ENCODE data around the gene SFTA2.
"Not testable (repeated sequence)": the region's sequence is repeated elsewhere in the genome, so short reads cannot be mapped to it uniquely, and the experiment has no call there.

The SFTA2 gene

DNA sequence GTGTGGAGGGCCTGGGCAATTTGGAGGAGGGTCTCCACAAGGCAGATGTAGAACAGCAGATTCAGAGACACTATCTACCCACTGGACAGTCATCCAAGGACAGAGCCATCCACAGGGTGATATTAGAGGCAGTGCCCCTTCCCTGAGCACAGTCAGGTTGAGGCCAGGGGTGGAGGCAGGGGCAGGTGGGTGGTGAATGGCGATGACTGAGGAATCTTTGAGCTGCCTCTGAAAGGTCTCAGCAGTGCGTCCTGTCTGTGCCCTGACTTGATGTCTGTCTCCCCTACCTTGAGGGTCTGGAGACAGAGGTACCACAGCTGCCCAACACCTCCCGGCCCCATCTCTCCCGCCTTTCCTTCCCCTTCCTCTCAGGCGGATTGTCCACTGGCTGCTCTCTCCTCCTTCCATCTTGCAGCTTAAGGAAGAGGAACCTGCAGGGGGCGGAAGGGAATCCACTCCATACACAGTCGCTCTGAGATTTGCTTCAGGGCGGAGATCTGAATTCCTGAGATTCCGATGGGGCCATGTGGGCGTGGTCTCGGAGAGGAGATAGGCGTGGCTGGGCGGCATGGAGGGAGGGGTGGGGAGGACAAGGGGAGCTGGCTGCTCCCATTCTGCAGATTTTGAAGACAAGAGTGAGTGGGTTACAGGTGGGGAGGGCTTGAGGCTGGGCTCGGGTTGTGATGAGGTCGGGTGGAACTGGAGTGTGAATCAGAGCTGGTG is 10.5 kb upstream of the SFTA2 start:
- no peak for DNase-seq

DNA sequence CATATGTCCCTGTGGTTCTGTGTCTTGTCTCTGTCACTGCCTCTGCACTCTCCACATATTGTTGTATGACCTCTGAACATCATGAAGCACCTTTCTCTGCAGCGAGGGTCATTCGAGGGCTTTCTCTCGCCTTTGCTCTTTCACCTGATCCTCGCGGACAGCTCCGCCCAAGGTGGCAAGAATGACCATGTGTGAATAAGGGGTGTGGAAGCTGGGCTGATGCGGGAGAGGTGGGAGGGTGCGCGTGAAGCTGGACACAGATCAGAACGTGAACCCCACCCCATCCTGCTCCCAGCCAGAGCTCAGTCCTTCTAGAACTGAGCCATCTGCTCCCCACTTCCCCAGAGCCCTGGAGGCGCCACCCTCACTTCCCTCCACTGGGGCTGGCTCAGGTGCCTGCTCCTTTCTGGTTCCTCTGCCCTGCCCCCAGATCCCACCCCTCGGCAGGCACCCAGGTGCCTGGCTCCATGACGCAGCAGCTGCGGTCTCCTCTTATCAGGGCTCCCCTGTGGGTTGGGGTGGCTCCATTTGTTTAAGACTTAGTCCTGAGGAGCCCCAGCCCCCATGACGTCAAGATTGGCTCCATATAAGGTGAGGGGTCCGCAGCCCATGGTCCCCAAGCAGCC is 8.5 kb upstream of the SFTA2 start, which contains the start of gene MUCL3:
Gene MUCL3 (plus strand): TSS at position 613 of the 626 bp plus-strand sequence. CDS start 27 bp downstream, outside the sequence.
- DNase-seq: no peak

DNA sequence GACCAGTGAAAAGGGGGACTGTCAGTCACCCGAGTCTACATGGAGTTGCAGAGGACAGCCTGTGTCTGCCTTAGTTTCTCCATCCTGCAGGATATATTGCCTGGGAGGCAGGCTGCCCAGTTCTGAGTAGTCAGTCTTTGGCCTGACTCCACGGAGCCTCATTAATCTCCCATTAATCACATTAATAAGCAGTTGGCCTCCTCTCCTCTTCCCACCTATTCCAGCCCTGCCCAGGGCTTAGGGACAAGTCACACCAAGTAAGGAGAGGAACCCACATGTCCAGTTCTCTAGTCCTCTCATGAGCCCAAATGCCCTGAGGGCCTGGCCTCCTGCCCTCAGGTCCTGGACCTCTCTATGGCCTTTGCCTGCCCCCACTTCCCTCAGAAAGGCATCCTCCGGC is 7.5 kb upstream of the SFTA2 start:
- no peak for DNase-seq

DNA sequence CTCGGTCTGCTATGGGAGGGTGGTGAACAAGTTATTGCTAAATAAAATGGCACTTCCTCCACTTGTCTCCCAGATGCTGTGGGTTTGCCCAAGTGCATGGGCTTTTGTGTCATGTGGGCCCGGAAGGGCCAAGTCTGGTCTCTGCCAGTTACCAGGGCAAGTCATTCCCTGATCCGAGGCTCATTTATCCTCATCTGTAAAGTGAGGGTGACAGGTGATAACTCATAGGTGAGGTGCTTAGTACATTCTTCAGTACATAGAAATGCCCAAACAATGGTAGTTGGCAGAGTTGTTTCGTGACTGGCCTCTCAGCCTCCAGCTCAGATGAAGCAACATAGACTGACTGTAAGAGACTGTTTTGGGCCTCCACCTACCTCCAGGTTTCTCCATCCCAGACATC is 6.8 kb upstream of the SFTA2 start:
- DNase-seq: no peak

GRCh38 chr6:30937265-30937664 is 5.3 kb upstream of the SFTA2 start:
- no peak for DNase-seq

GRCh38 chr6:30935018-30935417 is 3.0 kb upstream of the SFTA2 start:
- DNase-seq: no peak

GRCh38 chr6:30932665-30933365 is 845 bp upstream of the SFTA2 start:
- no peak for DNase-seq

- DNase-seq: no peak
Observed at GRCh38 chr6:30931272-30931671, 698 bp downstream of the SFTA2 start.

DNA sequence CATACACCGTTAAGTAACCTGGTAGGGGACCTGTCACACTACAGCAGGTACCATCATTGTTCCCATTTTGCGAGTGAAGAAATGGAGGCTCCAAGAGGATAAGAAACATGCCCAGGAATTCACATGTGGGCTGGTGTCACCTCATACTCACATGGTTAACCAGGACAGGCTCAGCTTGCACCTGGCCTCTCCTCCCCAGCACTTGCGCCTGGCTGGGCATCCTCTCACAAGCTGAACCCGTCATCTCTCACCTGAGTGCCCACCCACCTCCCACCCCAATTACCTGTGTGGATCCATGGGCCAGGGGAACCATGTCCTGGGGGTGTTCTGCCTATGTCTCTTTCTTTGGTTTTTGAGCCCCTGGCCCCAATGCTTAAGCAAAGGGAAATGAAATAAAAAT is 1.5 kb downstream of the SFTA2 start:
- DNase-seq: no peak

DNA sequence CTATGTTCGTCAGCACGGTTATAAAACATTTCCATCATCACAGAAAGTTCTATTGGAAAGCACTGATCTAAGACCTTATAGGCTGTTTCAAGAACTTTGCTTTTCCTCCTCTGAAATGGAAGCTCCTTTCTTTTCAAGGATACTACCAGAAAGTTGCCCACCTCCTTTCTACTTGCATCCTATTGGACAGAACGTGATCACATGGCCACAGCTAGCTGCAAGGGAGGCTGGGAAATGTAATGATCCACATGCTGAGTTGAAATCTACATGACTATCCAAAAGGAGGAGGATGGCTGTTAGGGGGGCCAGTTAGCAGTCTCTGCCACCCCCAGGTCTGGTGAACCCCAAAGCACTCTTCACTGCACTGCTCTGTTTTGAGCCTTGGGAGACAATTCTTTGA is 3.3 kb downstream of the SFTA2 start:
- no peak for DNase-seq

GRCh38 chr6:30927080-30927479 is 4.9 kb downstream of the SFTA2 start:
- not testable (repeated sequence) for DNase-seq

DNA sequence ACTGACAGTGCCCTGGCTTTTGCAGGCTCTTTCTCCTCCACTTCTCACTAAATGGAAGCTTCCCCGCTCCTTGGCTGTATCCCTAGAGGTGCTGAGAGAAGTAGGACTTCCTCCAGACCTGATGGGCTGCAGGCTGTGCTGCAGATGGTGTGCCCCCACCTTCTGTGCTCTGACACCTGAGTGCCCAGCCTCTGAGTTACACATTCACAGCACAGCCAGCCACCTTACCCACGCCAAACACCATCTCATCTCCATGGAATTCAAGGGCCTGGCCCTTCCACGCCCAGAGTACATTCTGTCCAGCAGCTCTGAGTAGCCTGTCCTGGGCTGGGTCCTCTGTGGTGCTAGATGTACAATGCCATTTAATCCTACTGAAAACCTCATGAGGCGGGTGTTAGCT is 5.3 kb downstream of the SFTA2 start:
- DNase-seq: no peak

GRCh38 chr6:30924040-30924627 is 7.8 kb downstream of the SFTA2 start:
- not testable (repeated sequence) for DNase-seq

DNA sequence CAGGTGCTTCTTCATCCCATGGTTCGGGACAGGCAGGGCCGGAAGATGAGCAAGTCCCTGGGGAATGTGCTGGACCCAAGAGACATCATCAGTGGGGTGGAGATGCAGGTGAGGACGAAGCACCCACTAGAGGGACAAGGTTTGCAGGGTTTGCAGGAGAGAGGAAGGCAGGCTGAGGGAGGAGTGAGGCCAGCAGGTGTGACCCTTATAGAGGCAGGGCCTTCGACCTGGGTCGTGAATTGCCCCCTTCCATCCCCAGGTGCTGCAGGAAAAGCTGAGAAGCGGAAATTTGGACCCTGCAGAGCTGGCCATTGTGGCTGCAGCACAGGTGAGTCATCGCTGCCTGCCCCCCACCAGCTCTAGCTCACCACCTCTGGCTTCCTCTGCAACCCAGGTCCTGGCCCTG is 9.5 kb downstream of the SFTA2 start:
- no peak for DNase-seq

DNA sequence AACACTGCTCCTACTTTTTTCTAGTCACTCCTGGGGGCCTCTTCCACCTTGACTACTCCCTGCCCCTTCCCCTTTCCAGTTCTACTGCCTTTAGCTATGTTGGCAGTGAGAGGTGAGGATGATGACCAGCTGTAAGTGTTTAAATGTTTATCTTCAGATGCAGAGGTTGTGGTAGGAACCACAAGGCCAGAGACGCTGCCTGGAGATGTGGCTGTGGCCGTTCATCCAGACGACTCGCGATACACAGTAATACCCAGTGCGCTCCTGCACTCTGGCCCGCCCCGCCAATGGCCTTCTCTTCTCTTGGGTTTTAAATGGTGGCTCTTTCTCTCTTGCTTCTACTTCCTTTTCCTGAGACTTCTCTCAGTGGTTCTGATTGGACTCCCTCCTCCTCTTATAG is 13.3 kb downstream of the SFTA2 start:
- no peak for DNase-seq

DNA sequence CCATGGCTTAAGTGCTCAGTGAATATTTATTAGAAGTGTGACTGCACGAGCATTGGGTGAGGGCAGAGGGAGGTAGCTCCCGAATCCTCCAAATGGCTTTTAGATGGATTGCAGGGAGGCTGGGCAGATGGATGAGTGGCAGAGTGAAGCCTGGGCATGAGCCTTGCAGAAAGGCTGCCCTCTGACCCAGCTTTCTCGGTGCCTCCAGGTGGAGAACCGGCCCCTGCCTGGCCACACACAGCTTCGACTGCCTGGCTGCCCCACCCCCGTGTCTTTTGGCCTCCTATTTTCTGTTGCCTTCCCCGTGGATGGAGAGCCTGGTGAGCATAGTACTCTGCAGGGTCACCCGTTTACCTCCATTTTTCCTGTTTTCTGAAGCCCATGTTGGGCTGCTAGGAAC is 14.5 kb downstream of the SFTA2 start:
- no peak for DNase-seq

- DNase-seq: no peak
Observed at GRCh38 chr6:30917041-30917440, 14.9 kb downstream of the SFTA2 start.

DNA sequence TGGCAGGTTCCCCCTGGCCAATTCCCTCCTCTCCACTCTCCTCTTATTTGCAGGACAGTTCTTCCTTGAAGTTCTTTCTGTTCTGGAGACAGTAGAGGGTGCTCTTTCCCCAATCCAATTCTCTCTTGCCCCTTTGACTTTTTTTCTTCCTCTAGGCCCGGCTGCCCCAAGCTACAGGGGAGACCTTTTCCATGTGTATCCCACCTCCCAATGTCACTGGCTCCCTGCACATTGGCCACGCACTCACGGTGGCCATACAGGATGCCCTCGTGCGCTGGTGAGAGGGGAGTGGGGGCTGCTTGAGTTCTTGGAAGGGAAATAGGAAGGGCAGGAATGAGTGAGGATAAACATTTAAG is 16.4 kb downstream of the SFTA2 start:
- DNase-seq: peak; percentile 48

DNA sequence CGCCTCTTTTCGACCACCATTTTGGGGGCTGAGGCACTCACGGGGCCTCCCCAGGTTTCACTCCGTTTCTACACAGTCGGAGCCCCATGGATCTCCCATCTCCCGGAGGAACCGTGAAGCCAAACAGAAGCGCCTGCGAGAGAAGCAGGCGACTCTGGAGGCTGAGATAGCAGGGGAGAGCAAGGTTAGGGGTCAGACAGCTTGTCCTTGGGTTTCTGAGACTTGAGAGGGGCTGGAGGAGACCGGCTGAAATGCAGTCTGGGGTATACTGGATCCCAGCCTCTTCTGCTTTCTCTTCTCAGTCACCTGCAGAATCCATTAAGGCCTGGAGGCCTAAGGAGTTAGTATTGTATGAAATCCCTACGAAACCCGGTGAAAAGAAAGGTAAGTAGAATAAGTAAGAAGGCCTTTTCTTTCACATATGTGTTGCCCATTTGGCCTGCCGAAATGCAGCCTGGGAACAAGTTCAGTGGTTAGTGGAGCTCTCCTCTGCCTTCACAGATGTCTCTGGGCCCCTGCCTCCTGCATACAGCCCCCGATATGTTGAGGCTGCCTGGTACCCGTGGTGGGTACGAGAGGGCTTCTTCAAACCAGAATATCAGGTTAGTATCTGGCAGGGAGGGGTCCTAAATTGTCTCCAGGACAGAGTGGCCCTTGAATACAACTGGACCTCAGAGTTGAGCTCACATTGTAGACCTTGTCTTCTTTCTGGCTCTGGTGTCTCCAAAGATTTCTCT is 16.9 kb downstream of the SFTA2 start:
- DNase-seq: no peak

DNA sequence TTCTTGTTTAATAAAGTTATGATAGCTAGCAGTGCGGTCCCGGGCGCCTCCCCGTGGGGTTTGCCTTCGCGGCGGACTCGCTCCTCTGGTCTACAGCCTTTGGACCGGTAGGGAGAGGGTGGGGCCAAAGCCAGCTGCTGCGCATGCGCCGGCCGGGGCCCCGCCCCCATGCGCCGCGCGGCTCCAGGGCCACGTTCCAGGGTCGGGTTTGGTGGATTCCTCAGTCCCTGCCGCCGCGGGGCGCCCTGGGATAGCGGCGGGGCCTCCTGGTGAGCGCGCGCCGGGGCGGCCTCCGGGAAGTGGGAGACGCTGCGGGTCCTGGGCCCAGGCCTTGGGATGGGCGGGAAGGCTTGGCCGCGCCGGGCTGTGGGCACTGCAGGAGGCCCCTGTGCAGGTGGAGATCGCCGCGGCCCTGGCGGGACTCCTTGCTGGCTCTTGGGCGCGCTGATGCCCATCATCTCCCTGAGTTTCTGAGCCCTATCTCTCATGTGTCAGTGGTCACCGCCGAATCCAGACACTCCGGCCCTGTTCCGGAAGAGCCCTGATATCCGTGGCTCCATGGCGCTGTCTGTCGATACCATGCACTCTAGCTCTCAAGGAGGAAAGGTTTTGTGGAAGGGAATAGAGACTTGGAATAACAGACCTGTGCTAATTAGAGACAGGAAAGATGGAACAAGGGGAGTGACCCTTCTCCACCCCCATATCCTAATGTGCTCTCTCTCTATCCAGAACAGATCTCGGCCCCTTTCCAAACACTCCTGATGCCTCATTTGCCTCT is 17.7 kb downstream of the SFTA2 start, which contains the start of gene VARS2:
Gene VARS2 (plus strand): TSS at position 163 of the 778 bp plus-strand sequence. CDS start 599 bp downstream, at position 762.
- peak; percentile 84 for DNase-seq

DNA sequence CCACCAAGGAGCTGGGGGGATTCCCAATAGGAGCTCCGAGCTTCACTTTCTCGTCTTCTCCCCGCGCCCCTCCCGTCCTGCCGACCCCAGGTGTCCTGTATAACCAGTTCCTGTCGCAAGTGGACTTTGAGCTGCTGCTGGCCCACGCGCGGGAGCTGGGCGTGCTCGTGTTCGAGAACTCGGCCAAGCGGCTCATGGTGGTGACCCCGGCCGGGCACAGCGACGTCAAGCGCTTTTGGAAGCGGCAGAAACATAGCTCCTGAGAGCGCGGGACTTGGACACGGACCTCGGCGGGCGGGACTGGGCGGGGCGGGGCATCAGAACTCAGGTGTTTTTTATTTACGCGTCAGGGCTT is 18.3 kb downstream of the SFTA2 start:
- no peak for DNase-seq

Measured in NCI-H526 treated with DMSO at 0.1 percent for 48 hours (cell line).